Hematopoietic multipotent progenitor cell treated with erythropoietin and hydrocortisone succinate and interleukin-3 and kit ligand, for 6 days (in vitro differentiated cells): Measurements from ENCODE around the gene ZNF385B.

Experiments
- DNase-seq: peaks from one replicate; pipeline ENCODE4 v3.0.0-alpha.2; 2015

Gene ZNF385B

DNA sequence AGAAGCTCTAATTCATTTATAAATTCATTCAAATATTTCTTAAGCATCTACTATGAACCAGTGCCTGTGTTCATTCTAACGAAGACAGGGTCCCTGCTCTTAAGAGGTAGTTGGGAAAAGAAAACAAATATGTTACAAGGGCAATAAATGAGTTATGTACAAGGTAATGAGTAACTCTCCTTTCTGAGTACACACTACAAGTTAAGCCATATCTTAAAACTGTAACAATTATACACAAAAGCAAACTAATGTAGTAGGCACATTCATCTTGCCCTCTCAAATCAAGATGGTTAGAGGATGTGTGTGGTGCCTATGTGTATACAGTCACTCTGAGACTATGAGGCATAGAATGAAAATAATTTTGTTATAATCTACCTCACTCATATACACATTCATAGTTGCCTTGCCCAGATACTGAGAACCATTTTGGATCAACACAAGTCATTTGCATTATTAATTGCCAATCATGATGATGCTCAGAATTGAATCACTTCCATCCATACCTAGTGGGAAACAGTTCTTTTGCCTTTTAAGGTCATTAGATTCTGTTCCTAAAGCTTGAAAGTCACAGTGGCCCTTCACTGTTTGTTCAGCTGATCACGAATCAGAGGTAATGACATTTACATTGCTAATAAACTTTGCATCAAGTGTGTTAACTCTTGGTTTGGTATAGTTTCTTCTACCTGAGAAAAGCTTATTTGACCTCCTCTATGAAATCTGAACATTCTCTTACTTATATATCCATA is 283.1 kb downstream of the ZNF385B start:
- no peak for DNase-seq

DNA sequence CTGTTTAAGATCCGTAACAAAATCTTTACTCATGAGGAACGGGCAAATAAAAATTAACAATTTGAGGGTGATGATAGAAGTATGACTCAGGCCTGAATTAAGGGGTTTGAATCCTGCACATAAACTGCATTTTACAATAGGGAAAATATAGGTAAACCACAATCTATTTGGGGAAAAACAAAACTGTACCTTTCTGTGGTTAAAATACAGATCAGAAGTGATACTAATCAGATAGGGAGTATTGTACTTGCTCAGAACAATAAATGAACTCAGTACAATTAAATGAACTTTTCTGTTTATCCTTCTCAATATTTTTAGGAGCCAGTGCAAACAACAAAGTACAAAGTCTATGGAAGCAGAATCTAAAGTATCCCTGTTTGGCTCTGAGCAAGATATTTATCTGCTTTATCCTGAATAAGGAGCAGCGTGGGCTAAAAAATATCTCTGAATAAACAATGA is 287.3 kb downstream of the ZNF385B start:
- DNase-seq: no peak

DNA sequence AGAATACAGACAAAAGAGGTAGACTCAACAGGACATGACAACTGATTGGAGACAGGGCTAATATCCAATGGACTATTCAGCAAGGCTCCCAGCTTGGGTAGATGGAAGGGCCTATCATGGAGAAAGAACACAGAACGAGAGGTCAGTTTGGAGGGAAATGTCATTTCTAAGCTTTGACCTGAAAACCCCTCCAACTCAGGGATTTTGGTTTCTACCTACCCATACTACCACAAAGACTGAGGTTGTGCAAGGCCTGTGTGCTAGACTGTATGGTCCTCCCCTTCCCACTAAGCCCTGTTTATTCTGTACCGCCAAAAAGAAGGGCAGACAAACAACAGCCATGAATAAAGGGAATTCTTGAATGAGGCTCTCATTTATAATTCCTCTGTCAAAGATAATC is 288.9 kb downstream of the ZNF385B start:
- no peak for DNase-seq

DNA sequence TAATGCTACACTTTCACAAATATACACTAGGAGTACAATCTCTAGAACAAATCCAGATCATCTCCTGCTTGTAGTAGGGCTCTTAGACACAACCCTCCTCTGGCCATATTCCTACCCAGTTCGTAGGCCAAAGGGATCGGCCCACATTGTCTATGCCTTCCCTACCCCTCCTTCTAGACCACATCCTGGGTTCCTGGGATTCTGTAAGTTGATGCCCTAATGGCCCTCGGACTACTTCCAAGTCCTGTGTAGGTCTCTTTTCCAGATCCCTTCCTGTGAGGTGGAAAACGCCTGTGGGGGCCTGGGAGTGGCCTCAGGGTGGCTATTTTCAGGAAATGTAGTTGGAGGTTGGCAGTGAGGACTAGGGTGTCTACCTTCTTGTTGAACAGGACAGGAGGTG is 289.7 kb downstream of the ZNF385B start:
- no peak for DNase-seq

DNA sequence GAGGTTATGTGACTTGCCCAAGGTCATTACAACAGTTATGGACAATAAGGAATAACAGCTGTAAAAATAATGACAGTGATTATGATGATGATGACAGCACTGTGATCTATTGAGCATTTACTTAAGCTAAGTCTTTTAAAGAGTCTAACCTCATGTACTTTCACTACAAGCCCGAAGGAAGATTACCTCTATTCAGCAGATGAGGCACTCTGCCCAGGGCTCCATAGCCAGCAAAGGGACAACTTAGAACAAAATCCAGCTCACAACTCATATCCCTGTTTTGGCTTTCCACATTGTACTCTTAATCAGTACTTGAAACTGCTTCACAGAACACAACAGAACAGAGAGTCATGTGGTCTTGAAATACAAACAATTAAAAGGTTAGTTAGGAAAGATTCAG is 290.2 kb downstream of the ZNF385B start:
- DNase-seq: no peak

DNA sequence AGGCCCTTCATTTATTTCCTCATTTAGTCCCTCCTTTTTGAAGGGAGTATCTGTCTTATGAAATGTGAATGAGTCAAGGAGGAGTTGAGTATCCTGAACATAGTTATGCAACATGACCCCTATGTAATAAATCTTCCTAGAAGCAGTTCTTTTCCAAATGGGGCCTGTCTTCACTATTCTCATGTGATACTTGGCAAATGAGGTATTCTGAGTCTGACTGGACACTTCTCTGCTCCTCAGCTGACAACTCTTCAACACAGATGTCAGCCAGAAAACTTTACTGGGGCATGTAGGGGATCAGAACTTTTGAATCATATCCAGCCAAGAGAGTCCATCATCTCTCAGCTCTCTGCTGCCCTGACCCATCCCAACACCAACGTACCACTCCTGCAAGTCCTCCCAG is 291.6 kb downstream of the ZNF385B start:
- DNase-seq: no peak

DNA sequence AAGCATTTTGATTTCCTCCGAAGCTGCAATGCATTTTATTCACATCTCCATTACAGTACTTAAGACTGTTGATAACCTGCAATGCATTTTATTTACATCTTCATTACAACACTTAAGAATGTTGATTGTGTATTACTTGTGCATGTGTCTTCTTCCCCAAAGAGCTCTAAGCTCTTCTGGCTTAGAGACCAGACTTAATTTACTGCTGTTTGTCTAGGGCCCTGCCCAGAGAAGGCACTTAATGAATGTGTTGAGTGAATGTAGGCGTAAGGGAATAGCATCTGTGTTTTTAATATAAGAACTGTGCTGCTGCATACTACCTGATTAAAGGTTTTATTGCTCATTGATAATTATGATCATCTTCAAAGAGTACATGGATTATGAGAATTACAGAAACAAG is 295.6 kb downstream of the ZNF385B start:
- DNase-seq: no peak

DNA sequence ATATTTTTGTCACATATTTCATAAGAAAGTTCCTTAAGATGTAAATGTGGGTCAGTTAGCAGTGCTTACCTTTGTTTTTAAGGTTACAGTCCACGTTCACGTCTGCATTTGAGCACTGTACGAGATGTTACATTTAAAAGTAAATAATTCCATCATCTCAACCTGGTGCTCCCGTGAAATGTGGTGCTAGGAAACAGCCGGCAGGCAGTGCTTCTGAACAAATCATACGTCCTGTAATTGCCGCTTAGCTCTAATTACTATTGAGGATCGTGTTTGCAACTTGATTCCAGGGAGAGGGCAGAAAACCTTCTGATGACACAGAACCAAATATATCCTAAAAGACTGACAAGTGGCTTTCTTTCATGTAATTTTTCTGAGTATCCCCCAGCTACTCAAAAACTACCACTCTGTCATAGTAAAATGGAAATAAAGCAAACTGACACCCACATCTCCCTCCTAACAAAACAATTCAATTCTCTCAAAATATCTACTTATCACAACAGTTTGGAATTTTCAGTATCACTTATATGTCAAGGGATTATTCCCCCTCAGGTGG is 299.0 kb downstream of the ZNF385B start:
- DNase-seq: no peak

DNA sequence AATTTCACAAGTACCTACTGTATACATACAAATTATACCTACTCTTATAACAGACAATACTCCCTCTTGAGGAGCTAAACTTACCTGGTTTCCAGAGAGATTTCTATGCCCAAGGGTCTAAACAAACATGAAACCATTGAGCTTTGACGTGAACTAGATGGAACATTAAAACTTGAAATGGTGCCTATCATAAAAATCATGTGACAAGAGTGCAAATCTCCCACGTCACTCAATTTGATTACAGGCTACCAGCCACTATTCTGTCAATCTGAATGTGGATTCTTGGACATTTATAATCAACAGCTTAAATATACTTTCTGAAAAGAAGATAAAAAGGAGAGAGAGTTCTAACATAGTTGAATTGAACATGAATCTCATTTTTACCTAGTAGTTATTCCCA is 299.7 kb downstream of the ZNF385B start:
- no peak for DNase-seq

DNA sequence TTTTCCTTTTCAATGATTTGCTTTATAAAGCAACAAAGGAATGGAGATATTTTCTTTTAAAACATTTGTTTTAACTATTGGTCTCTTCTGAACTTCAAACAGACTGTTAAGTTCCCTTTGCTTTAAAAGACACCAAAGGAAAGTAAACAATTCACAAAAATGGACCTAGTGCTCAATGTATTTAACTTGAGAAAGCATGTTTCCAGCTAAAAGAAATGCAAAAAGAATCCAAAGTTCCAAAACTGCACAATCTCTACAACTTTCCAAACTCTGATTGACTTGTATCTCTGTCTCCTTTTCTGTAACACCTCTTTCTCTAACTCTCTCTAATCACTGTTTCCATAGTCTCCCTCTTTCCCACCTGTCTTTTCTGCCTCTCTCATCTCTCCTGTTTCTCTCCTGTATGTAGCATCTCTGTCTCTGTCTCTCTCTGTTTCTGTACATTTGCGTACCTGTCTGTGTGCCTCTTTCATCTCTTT is 301.1 kb downstream of the ZNF385B start:
- DNase-seq: no peak

DNA sequence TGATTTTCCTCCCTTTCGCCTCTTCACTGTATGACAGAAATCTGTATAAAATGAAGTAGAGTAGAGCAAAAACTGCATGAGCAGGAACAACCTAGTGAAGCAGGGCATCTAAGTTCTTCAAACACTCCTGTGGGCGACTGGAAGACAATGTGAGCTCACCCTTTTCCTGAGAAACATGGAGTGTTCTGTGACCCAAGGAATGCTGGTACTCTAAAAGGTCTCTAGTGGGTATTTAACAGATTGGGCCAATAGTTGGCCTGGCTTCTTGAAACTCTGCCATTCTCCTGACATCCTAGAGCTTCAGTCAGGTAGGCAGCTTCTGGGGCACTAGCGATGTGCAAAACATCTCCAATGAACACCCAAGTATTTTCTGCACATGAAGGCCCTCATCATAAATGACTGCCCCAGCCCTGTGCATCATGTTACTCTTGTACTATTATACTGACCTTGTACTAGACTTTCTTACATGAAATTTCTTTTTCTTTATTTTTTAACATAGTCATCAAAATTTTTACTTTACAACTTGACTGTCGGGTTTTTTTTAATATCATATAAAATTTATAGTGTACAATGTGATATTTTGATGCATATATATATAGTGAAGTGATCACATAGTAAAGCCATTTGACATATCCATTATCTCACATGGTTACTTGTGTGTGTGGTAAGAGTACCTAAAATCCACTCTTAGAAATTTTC is 302.2 kb downstream of the ZNF385B start:
- DNase-seq: no peak

DNA sequence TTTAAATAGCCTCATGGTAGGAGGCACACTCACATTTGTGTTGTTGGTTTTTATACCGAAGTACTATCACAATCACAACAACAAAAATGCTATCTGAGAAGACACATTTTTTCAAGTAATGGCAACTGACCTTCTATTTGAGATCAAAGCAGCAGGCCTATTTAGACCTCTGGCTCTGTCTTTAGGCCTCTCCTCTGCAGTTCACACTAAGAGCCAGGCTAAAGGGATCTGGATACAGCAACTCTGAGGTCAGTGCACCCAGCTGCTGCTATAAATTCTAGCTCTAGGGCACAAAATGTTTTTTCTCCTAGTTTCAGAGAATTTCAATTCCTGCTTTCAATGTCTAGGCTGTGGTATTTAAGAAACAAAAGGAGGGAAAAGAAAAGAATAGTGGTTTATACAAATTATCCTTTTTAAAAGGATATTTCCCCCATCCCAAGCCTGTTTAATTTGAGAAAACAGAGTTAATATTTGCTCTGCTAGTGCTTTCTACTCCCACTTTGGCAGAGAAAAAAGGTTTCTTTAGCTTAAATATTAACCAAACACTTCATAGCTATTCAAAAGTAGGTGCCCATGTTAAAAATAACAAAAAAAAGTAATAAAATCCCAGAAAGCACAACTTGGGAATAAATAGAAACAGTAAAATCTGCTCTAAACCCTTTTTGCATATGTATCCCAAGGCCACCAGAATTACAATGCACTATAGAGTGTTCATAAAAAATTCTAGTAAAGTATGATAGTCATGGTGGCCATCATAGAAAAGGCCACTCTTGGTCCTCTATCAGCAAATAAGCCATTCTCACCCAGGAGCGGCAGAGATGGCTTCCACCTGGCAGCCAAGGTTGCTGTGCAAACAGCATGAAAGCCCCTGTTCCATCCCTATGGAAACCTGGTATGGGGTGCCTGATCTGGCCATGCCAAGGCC is 303.1 kb downstream of the ZNF385B start:
- no peak for DNase-seq

DNA sequence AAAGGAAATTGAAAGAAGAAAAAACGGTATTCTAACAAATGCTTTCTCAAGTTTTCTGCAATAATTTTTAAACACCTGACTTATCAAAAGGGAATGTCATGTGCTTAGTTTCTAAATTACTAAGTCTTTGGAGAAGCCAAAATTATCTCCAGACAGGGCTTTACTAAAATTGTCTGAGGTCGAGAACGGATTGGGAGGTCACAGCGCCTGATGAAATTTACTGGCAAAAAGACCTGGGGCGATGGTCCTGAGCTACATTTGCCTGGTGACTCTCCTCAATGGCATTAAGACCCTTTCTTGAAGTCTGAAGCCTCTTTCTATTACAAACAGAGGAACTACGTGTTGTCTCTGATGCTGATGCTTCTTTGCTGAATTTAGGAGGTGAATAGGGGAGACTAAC is 305.0 kb downstream of the ZNF385B start:
- no peak for DNase-seq

DNA sequence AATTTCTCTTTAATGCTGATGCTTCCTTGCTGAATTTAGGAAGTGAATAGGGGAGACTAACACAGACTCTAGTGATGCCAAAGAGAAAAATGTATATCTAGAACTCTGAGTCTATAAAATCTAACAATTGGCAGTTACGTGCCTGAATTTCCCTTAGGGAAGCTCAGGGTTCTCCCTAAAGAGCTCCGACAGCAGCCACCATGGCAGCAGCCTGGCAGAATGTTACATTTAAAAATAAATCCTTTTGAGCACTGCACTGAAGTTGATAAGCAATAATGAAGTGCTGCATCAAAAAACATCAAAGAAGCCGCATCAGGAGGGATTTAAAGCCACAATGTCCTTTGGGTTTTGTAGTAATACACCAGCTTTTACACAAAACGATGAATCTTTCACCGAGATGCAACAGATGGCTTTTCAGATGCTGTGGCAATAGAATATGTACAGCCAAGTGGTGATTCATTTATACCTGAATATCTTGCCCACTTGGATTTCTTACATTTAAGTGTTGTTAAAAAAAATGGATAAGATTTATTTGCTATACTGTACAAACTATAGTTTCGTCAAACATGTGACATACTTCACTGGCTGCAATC is 305.6 kb downstream of the ZNF385B start:
- no peak for DNase-seq

DNA sequence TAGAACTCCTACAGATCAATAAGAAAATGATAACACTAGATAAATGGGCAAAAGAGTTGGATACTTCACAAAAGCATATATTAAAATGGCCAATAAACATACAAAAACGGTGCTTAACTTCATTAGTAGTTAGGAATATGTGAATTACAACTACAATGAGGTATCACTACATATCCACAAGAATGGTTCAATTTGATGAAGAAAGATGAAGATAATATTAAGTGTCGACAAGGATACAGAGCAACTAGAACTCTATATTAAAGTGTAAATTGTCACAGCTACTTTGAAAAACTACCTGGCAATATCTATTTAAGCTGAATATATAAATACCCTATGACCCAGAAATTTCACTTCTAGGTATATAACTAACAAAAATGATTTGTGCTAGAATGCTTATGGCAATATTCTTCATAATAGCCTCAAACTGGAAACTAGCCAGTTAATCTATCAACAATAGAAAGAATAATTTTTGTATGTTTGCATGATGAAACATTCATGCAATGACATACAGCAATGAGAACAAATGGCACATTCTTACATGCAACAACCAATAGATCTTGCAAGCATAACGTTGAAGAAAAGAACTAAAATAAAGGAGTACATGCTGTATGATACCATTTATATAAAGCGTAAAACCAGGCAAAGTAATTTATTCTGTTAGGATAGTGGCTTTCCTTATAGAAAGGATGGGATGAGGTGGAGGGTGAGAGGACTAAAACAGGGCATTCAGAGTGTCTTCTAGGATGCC is 306.6 kb downstream of the ZNF385B start:
- DNase-seq: no peak

DNA sequence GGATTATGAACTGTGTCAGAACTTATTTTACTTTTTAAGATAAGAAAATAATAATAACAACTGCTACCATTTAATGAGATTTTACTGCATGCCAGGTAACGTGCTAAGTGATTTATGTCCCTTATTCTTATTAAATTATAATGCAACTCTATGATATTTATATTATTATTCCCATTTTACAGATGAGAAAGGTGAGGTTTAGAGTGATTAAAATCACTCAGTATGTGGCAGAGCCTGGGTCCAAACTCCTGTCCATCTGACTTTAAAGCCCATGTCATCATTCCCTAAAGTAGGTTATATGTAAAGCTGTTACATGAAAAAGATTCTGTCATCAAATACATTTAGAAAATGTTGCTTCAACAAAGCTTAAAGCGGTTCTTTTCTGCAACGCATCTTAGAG is 308.0 kb downstream of the ZNF385B start:
- DNase-seq: no peak

DNA sequence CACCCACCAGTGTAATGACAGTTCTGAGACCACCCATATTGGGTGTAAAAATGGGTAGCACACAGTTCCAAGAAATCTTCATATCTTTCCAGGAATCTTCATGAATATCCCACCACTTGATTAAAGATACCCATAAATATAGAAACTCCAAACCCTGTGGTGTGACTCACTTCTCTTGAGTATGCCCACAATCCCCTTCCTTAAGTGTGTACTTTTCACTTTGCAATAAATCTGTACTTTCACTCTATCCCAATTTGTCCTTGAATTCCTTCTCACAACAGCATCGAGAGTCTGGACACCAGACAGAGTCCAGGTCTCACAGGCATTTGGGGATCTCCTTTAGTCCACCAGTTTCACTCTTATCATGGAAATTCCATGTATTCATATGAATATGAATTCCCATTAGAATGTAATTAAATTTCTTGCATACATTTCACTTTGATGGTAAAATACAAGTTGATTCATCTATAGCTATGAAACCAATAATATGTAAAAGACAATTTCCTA is 309.8 kb downstream of the ZNF385B start:
- no peak for DNase-seq

DNA sequence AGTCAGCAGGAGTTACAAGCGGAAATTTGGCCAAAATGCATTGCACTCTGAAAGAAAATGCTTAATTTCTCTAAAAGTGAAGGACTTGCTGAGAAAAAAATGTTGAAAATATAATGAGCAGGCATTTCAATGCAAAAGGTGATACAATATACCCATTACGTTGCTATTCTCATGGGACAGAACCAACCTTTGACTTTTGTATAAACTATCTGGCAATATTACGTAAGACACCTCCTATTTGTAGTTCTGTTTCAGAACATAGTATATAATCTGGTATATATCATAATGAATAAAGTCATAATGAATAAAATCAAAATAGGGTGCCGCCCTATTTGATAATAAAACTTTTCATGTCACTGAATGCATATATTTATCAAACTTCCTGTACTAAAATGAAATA is 310.6 kb downstream of the ZNF385B start:
- no peak for DNase-seq

DNA sequence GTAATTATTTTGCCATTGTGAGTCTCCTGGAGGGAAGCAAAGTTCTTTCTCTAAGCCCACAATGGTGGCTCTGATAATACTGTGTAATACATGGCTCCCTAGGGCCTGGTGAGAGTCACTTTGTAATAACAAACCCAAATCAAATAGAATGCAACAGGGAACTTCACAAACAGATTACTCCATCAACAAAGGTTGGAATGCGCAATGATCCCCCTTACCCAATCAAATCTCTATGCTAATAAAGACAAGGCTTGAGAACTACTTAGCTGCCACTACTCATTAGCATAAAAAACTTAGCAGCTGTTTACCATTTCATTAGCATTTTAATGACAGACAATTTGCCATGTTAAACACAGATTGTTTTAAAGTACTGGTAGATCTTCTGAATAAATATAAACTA is 311.2 kb downstream of the ZNF385B start:
- DNase-seq: no peak

DNA sequence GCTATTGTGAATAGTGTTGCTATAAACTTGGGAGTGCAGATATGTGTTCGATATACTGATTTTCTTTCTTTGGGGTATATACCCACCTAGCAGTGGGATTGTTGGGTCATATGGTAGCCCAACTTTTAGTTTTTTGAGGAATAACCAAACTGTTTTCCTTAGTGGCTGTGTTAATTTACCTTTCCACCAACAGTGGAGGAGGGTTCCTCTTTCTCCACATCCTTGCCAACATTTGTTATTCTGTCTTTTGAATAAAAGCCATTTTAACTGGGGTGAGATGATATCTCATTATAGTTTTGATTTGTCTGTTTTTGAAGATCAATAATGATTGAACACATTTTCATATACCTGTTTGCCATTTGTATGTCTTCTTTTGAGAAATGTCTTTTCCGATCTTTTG is 314.8 kb downstream of the ZNF385B start:
- DNase-seq: no peak

DNA sequence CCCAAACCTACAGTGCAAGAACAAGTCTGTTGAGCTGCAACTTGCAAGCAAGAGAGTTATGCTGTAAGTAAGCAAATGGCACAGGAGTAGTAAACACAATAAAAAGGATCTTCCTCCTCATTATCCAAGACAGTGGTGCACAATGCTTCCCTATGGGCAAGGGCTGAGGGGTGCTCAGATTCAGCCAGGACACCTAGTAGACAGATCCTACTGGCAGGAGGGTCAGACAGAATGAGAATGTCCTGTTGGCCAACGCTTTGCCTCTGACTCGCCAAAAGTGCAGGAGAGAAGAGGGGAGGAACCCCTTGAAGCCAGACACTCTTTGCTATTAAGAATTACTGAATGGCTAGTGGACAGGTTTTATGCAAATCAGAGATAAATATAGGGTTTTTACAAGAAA is 316.4 kb downstream of the ZNF385B start:
- DNase-seq: no peak
